Daoy (cell line): ENCODE results near the gene DND1. TPM values are rescaled to one million over a fixed set of nuclear protein-coding genes. Genes with fewer than 3 reads are reported as not detected.
"Not testable (repeated sequence)": the region's sequence is repeated elsewhere in the genome, so short reads cannot be mapped to it uniquely, and the experiment has no call there.

Experiments
- DNase-seq: peaks from one replicate; pipeline ENCODE4 v3.0.0-alpha.2; 2015; ENCODE audit warnings: low read depth
- total RNA-seq: library from RNA; depleted of rRNA; stranded (reverse); fragments of >200 nt; shearing (Covaris generic); gene quantifications from 2 replicates; pipeline ENCODE4 v1.2.3, GENCODE V29; 2014

Gene DND1
- total RNA-seq, 1 experiment from 2014 or later = 0.69 TPM

DNA sequence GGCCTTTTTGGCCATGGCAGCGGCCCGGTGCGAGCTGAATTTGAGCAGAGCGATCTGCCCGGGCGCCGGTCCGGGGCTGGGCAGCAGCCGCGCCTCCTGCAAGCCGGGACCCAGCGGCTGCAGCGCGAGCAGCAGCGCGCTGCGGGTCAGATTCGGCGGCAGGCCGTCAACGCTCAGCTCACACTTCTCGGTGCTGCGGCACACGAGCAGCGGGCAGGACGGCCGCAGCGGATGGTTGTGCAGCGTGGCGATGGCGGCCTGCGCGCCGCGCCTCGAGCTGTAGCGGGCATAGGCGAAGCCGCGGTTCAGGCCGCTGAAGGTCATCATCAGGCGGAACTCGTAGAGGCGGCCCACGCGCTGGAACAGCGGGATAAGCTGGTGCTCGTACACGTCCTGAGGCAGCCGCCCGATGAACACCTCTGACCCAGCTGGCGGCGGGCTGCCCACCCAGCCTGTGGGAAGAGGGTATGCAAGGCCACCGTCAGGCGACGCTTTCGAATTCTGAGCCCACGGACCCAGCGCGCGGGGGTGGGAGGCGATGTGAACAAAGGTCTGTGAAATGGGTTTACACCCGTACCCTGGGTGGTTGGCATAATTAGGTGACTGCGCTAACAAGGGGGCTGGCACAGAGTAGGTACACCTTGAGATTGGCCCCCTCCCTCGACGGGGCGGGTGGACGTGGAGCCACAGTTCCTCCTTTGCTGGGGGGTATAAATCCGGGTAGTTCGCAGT, 755 bp downstream of the DND1 start:
- peak; percentile 28 for DNase-seq

DNA sequence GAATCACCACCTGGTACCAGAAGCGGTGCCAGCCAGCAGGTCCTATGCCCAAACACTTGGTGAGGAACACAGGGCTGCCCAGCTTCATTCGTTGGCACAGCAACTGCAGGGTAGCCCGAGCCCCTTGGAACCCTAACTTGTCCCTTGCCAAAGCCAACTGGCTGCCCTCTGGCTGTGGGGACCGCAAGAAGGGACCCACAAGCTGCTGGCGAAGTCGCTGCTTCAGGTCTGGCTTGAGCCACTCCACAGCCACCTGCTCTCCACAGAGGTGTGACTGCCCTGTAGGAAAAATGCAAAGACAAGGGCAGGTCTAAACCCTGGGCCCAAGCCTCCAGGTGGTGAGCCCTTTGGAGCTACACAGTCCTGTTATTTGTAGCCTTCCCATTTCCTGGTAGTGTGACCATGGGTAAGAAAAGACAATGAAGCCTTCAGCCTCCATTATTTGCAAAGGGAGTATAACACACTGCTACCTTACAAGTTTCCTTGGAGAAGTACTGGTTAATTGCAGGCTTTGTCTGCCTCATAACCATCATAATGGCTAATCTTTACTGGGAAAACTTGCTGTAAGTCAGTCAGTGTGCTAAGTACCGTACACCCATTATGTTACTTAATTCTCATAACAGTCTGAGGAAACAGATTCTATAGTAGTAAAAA, 1.8 kb downstream of the DND1 start:
- no peak for DNase-seq

DNA sequence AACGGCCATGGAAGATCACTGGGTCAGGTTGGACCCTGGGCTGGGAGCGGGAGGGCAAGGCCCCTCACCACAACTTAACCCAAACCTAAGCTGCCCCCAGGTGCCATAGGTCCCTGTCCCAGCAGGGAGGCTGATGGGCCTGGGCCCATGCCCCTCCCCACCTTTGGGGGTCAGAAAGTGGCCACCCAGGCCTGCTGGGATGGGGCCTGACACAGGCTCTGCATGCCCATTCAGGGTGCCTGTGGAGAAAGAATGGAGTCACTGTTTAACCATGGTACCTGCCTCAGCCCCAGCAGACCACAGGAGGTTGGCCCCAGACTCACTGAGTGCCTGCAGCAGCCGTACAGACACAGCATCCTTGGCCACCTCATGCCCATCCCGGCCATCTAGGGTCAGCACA, 2.3 kb downstream of the DND1 start:
- DNase-seq = not testable (repeated sequence)

DNA sequence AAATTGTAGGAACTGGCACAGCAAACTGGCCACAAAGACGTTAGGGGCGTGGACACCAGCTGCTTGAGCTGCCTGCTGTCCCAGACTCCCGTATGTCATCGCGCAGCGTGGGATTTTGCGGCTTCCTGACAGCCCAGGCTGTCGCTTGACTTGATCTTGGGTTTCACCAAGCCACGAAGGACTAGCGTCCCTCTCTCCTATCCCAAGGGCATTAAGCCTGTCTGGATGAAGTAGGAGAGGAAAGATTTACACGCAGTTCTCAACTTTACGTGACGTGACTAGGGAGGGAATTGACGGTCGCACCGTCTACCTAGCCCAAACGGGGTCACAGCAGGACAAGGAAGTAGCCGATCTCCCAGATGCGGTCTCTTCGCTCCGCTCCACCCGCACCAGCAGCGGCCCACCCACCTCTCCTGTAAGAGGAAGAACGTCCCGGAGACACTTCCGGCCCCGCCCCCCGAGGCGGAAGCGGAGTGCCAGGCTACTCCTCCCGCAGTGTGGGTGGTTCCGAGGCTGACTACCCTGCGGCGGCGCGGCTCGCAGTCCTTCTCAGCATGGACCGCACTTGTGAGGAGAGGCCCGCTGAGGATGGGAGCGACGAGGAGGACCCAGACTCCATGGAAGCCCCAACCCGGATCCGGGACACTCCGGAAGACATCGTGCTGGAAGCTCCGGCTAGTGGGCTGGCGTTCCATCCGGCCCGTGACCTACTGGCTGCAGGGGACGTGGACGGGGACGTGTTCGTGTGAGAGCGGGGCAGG, 8.8 kb downstream of the DND1 start, which contains the start of gene WDR55:
Gene WDR55, plus strand, starts transcription at position 546 of the 761 bp plus-strand sequence. Its CDS starts 9 bp downstream, at position 555.
- DNase-seq = peak; percentile 97

- no peak for DNase-seq
Measured at GRCh38 chr5:140664030-140664358, 9.4 kb downstream of the DND1 start.

- not testable (repeated sequence) for DNase-seq
Measured at GRCh38 chr5:140660371-140660770, 13.0 kb downstream of the DND1 start.

- no peak for DNase-seq
Measured at GRCh38 chr5:140658870-140659269, 14.5 kb downstream of the DND1 start.

DNA sequence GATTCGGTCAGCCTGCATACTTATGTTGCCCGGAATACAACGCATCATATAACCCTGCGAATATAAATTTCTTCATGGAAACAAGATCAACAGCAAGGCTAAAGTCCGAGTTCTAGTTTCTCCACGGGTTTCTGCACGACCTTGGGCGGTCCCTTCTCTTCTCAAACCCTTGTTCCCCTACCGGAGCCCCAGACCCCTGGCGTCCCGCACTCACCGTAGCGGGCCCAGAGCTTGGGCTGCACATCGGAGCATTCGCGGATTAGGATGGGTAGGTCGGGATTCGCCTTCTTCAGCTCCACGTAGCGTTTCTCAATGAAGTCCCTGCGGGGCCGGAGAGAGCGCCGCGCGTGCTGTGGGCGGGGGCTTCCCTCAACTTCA, 26.3 kb downstream of the DND1 start:
- DNase-seq = no peak

DNA sequence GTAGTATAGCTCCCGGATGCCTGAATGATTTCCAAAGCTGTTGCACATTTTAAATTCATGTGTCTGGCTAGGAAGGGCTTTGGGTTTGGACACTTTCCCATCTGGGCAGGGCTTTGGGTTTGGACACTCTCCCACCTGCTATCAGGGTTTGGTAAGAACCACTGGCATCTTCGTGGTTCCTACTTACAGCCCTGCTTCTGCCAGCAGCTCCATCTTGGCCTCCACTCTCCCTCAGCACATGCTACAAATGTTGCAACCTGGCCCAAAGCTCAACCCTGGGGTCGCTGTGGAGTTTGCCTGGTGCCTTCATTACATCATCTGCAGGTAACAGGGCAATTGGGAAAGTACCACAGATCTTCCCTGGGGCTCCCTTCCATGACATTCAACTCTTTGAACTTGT, 30.7 kb downstream of the DND1 start:
- no peak for DNase-seq

DNA sequence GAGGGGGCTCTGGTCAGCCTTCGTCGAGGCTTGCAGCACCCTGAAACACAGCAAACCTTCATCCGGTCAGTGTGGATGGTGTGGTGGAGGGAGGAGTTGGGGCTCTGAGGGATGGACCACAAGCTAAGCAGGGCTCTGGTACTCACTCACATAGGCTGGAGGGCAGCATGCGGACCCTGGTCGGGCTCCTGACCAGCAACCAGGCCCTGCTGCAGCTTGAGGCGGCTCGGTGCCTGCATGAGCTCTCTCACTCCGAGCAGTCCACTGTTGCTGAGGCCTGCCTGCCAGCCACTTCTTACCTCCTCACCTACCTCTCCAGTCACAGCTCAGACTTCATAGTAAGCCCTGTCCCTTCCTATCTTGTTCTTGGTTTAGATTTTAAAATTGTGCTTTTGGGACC, 31.7 kb downstream of the DND1 start:
- no peak for DNase-seq

GRCh38 chr5:140639148-140639981, 34.0 kb downstream of the DND1 start, which contains the start of gene TMCO6:
Gene TMCO6, plus strand, starts transcription at chr5:140639451. Its CDS starts 77 bp downstream, at chr5:140639528.
- DNase-seq = peak; percentile 99

DNA sequence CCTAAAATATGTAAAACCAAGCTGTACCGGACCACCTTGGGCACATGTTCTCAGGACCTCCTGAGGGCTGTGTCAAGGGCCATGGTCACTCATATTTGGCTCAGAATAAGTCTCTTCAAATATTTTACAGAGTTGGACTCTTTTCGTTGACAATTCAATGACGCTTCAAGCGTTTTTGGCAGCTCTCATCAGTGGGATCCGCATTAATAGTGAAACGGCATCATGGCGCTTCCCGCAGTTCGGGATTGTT, 34.6 kb downstream of the DND1 start:
- DNase-seq = not testable (repeated sequence)

DNA sequence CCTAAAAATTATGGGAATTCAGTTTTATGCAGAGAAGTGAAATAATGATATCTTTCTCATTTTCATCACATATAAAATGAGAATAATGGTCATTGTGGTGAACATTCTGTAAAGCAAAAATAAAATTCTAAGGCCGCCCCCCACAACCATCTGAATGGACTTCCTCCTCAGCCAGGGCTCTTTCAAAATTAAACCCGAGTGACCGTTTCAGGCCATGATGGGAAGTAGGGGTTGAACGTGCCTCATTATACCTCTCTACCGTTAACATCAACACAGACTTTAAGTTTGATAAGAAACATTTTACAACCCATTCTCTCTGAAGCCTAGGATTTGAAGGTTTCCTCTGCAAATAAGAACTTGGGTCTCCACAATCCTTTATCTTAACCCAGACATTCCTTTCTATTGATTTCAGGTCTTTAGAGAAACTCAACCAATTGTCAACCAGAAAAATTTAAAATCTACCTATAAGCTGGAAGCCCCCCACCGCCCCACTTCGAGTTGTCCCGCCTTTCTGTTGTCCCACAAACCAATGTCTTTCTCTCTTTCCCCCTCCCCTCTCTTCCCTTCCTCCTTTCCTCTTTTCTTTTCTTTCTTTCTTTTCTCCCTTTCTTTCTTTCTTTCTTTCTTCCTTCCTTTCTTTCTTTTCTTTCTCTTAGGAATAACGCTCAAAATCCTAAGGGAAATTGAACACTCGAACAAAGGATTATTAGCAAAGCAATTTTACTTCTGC, 35.8 kb downstream of the DND1 start:
- DNase-seq = no peak

DNA sequence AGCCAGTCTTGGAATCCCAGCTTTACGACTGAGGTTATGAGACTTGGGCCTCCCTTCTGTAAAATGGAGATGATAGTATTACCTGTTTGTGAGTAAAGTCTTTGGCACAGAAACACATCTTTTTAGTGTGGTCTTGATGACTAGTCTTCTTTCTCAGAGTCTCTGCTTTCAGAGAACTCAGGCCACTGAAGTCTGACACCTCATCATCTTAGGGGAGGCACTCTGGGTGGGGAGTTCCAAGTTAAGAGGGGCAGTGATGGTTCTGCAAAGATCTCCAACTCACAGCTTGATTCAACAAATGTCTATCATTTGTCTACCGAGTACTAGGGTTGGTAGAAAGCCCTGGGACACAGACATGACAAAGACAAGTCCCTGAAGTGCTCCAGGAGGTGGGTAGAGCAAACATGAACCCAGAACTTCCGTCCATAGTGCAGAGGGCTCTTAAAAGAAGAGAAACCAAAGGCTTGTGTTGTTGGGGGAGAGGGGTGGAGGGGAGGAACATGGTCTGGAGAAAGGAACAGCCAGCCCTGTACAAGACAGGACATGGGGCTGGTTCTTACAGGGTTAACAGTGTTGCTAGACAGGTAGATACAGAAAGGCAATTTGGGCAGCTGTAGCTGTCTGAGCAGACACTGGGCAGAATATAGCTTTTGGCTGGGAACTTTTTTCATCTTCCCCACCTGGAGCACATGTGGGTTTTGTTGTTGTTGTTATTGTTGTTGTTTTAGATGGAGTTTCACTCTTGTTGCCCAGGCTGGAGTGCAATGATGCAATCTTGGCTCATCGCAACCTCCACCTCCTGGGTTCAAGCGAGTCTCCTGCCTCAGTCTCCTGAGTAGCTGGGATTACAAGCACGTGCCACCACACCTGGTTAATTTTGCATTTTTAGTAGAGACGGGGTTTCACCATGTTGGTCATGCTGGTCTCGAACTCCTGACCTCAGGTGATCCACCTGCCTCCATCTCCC, 37.8 kb downstream of the DND1 start:
- DNase-seq = no peak

GRCh38 chr5:140634103-140634502, 39.3 kb downstream of the DND1 start:
- no peak for DNase-seq

DNA sequence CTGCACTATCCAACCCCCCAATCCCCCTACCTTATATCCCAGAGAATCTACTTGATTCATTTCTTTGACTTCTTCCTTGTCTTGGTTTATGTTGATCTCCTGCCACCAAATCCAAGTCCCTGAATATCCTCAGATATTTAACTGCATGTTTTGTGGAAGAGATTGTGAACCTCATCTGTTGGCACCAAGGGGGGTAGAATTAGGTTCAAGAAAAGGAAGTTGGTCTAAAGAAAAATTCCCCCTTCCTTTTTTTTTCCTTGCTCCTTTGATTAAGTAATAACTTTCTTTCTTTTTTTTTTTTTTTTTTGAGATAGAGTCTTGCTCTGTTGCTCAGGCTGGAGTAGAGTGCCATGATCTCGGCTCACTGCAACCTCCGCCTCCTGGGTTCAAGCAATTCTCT, 39.9 kb downstream of the DND1 start:
- DNase-seq = no peak

DNA sequence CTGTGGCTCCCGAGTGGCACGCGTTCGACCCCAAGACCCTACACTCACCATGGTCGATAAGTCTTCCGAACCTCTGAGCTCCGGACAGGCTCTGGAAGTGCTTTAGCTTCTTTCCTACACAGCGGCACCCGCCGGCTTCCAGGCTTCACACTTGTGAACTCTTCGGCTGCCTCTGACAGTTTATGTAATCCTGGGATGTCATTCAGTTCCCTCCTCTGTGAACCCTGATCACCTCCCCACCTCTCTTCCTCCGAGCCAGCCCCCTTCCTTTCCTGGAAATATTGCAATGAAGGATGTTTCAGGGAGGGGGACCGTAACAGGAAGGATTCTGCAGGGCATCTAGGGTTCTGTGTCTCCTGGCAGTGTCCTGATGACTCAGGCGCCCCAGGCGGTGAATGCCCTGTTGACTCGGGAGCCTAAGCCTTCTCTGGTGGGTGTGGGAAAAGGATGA, 40.3 kb downstream of the DND1 start, which contains the start of gene CD14:
Gene CD14, minus strand, starts transcription at position 155 of the 451 bp plus-strand sequence. Its CDS starts 104 bp downstream, at position 51.
- DNase-seq = peak; percentile 58

DNA sequence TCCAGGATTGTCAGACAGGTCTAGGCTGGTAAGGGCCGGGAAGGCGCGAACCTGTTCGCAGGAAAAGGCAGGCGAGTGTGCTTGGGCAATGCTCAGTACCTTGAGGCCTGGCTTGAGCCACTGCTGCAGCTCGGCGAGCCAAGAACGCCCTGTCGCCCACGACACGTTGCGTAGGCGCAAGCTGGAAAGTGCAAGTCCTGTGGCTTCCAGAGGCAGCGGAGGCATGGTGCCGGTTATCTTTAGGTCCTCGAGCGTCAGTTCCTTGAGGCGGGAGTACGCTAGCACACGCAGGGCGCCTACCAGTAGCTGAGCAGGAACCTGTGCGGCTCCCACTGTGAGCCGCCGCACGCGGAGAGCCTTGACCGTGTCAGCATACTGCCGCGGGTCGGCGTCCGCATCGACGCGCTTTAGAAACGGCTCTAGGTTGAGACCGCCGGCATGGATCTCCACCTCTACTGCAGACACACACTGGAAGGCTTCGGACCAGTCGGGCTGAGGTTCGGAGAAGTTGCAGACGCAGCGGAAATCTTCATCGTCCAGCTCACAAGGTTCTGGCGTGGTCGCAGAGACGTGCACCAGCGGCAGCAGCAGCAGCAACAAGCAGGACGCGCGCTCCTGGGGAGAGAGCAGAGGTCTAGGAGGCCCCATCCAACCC, 40.9 kb downstream of the DND1 start:
- DNase-seq = no peak

DNA sequence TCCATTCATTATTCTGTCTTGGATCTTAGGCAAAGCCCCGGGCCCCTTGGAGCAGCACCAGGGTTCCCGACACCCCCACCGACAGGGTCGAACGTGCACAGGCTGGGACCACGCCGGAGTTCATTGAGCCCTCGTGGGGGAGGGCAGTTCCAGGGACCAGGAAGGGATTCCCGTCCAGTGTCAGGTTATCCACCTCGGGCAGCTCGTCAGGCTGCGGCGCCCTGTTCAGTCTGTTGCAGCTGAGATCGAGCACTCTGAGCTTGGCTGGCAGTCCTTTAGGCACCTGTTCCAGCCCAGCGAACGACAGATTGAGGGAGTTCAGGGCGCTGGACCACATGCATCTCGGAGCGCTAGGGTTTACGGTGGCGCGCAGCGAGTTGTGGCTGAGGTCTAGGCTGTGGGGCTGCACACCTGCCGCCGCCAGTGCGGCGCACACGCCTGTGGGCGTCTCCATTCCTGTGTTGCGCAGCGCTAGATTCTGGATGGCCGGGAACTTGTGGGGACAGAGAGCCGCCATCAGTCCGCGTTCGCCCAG, 41.5 kb downstream of the DND1 start:
- DNase-seq = no peak
